ENCODE results near the gene TDRD3. TPM values are rescaled to one million over a fixed set of nuclear protein-coding genes. Genes with fewer than 3 reads are reported as not detected.

TDRD3 gene
- total RNA-seq, 2 experiments from 2014 or later = 22.4 to 27.2 TPM

DNA sequence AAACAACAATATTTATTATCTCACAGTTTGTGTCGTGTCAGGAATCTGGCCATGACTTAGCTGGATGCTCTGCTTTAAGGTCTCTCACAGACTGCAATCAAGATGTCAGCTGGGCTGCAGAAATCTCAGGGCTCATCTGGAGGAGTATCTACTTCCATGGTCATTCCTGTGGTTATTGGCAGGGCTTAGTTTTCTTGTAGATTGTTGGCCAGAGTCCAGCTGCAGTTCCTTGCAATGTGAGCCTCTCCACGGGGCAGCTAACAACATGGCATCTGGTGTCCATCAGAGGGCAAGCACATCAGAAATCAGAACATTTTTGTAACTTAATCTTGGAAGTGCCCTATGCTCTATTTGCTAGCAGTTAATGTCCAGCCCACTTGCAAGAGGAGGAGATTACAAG is 45.7 kb upstream of the TDRD3 start:
- ATAC-seq (ENCODE audit: poor library complexity) (no peak), DNase-seq (no peak)
- ChIA-PET CTCF (no interaction called here), POLR2A (no interaction called here)
- no peaks in the 10 kb centered on the region for H3K4me1 Mint-ChIP-seq (ENCODE audit: low read depth)
- no peak overlapping the region for H3K4me3 Mint-ChIP-seq
- no peaks in the 10 kb centered on the region for H3K9me3 Mint-ChIP-seq
- TF ChIP-seq, protein P1, sequence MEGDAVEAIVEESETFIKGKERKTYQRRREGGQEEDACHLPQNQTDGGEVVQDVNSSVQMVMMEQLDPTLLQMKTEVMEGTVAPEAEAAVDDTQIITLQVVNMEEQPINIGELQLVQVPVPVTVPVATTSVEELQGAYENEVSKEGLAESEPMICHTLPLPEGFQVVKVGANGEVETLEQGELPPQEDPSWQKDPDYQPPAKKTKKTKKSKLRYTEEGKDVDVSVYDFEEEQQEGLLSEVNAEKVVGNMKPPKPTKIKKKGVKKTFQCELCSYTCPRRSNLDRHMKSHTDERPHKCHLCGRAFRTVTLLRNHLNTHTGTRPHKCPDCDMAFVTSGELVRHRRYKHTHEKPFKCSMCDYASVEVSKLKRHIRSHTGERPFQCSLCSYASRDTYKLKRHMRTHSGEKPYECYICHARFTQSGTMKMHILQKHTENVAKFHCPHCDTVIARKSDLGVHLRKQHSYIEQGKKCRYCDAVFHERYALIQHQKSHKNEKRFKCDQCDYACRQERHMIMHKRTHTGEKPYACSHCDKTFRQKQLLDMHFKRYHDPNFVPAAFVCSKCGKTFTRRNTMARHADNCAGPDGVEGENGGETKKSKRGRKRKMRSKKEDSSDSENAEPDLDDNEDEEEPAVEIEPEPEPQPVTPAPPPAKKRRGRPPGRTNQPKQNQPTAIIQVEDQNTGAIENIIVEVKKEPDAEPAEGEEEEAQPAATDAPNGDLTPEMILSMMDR (IDR thresholded peaks at IDR 0.05) = no peak
- Histone ChIP-seq H3K9me3 (ENCODE audit: control insufficient read depth in 1 of 2, insufficient read depth in 1 of 2, low read length in 2 of 2) (no peaks in the 10 kb centered on the region), H3K4me1 (ENCODE audit: insufficient read depth, low read length) (no peaks in the 10 kb centered on the region), H3K36me3 (ENCODE audit: insufficient read depth, low read length) (no peaks in the 10 kb centered on the region), H3K4me3 (ENCODE audit: low read length) (no peak overlapping the region), H3K27ac (ENCODE audit: low read depth in 1 of 2, low read length in 2 of 2) (no peak overlapping the region), H3K27me3 (ENCODE audit: control insufficient read depth in 1 of 2, insufficient read depth in 2 of 2, low read length in 2 of 2) (peaks cover 4 to 18% of the 10 kb centered on the region in 2 experiments)
- H3K27ac Mint-ChIP-seq = no peak overlapping the region
- intact Hi-C loops (cut with DNase I, micrococcal nuclease) = no loop called here
- H3K36me3 Mint-ChIP-seq (ENCODE audit: low read depth) = no peaks in the 10 kb centered on the region
- H3K27me3 Mint-ChIP-seq = peaks cover 64% of the 10 kb centered on the region

DNA sequence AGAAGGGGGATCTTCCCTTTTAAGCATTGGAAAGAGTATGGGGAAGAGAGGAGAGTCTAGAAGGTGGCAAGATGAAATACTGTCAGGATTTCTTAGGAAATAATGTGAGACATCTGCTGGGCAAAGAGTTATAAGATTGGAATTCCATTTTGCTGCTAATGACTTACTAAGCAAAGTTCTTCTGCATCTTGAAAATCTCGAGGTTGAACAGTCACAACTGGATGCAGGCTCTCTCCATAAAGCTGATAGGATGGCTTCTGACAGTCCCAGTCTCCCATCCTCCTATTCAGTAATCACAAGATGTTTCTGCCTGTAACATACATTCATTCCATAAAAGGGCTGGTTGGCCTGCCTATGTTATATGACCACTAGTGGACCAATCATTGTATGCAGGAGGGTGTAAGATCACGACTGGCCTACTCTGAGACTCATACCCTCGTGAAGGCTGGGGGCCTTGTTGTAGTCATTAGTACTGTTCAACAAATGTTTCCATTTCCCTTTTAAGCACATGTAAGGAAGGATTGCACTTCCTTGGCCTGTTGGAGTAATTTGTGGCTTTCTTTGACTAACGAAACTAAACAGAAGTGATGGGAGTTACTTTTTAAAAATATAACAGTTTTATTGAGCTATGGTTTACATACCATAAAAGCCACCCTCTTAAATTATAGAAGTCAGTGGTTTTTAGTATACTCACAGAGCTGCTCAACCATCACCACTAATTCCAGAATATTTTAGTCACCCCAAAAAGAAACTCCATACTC is 45.0 kb upstream of the TDRD3 start:
- intact Hi-C loops (cut with DNase I, micrococcal nuclease) = no loop called here
- Mint-ChIP-seq H3K9me3 (no peaks in the 10 kb centered on the region), H3K27ac (no peak overlapping the region), H3K4me3 (no peak overlapping the region), H3K4me1 (ENCODE audit: low read depth) (no peaks in the 10 kb centered on the region), H3K27me3 (peaks cover 66% of the 10 kb centered on the region), H3K36me3 (ENCODE audit: low read depth) (no peaks in the 10 kb centered on the region)
- Histone ChIP-seq H3K27ac (ENCODE audit: low read depth in 1 of 2, low read length in 2 of 2) (no peak overlapping the region), H3K4me3 (ENCODE audit: low read length) (no peak overlapping the region), H3K36me3 (ENCODE audit: insufficient read depth, low read length) (no peaks in the 10 kb centered on the region), H3K27me3 (ENCODE audit: control insufficient read depth in 1 of 2, insufficient read depth in 2 of 2, low read length in 2 of 2) (peaks cover 4 to 18% of the 10 kb centered on the region in 2 experiments), H3K4me1 (ENCODE audit: insufficient read depth, low read length) (no peaks in the 10 kb centered on the region), H3K9me3 (ENCODE audit: control insufficient read depth in 1 of 2, insufficient read depth in 1 of 2, low read length in 2 of 2) (no peaks in the 10 kb centered on the region)
- ATAC-seq (ENCODE audit: poor library complexity) = no peak
- DNase-seq = no peak
- ChIA-PET CTCF (no interaction called here), POLR2A (no interaction called here)
- TF ChIP-seq, protein P1 (IDR thresholded peaks at IDR 0.05) = no peak

DNA sequence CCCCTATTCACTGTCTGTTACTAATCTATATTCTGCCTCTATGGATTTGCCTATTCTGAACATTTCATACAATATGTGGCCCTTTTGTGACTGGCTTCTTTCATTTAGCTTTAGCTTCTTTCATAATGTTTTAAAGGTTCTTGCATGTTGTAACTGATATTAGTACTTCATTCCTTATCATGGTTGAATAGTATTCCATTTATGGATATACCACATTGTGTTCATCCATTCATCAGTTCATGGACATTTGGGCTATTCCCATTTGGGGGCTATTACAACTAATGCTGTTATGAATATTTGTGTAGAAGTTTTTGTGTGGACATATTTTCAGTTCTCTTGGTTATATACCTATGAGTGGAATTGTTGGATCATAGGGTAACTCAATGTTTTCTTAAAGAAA is 44.4 kb upstream of the TDRD3 start:
- no peak overlapping the region for H3K27ac ChIP-seq (ENCODE audit: low read depth in 1 of 2, low read length in 2 of 2)
- peaks cover 4 to 15% of the 10 kb centered on the region in 2 experiments for H3K27me3 ChIP-seq (ENCODE audit: control insufficient read depth in 1 of 2, insufficient read depth in 2 of 2, low read length in 2 of 2)
- CTCF ChIA-PET = no interaction called here
- Mint-ChIP-seq H3K27me3 (peaks cover 65% of the 10 kb centered on the region), H3K4me1 (ENCODE audit: low read depth) (no peaks in the 10 kb centered on the region), H3K27ac (no peak overlapping the region), H3K9me3 (no peaks in the 10 kb centered on the region), H3K36me3 (ENCODE audit: low read depth) (no peaks in the 10 kb centered on the region), H3K4me3 (no peak overlapping the region)
- TF ChIP-seq, protein P1 (IDR thresholded peaks at IDR 0.05) = no peak
- H3K4me1 ChIP-seq (ENCODE audit: insufficient read depth, low read length) = no peaks in the 10 kb centered on the region
- ATAC-seq (ENCODE audit: poor library complexity) (no peak), DNase-seq (no peak)
- POLR2A ChIA-PET = no interaction called here
- intact Hi-C loops (cut with DNase I, micrococcal nuclease) = no loop called here
- H3K9me3 ChIP-seq (ENCODE audit: control insufficient read depth in 1 of 2, insufficient read depth in 1 of 2, low read length in 2 of 2) = no peaks in the 10 kb centered on the region
- no peaks in the 10 kb centered on the region for H3K36me3 ChIP-seq (ENCODE audit: insufficient read depth, low read length)
- H3K4me3 ChIP-seq (ENCODE audit: low read length) = no peak overlapping the region

All from CD4-positive, alpha-beta T cell (primary cell).